OCI-LY1 (cell line): Measurements from ENCODE around the gene KRTAP5-1.

Source experiments
- EZH2 ChIP-seq: fragments of 200-600 bp; sonication (generic), shearing (Covaris generic); IDR thresholded peaks from 2 replicates; pipeline ENCODE4 v1.8.0; 2017; ENCODE audit warnings: borderline replicate concordance, mixed run types, mild to moderate bottlenecking, antibody characterized with exemption, low read length, moderate library complexity, mixed read lengths
- TF ChIP-seq, protein P1 (sequence below): fragments of 200-600 bp; sonication (generic), shearing (Covaris generic); IDR thresholded peaks from 2 replicates; pipeline ENCODE4 v1.5.1; 2017; ENCODE audit warnings: mild to moderate bottlenecking, antibody characterized with exemption, low read length, moderate library complexity, mixed read lengths

DNA sequence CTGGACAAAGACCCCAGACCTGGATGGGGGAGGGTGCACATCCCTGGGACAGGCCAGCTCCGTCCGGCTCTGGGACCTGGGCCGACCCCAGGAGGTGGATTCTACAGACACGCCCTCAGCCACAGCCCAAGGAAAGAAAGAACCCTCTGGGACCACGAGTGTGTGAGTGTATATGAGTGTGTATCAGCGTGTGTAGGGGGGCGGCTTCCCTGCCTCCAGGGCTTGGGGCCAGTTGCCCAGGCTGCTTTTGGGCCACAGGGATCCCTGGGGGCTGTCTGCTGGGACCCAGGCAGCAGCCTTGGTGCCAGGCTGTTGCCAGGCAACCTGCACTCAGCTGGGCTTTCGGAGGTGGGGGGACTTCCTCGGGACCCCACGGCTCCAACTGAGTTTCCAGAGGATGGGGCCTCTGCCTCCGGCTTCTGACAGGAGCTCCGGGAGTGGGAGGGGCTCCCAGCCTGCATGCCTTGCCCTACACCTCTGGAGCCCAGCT lies 21.9 kb downstream of the KRTAP5-1 start:
- TF ChIP-seq, protein P1, sequence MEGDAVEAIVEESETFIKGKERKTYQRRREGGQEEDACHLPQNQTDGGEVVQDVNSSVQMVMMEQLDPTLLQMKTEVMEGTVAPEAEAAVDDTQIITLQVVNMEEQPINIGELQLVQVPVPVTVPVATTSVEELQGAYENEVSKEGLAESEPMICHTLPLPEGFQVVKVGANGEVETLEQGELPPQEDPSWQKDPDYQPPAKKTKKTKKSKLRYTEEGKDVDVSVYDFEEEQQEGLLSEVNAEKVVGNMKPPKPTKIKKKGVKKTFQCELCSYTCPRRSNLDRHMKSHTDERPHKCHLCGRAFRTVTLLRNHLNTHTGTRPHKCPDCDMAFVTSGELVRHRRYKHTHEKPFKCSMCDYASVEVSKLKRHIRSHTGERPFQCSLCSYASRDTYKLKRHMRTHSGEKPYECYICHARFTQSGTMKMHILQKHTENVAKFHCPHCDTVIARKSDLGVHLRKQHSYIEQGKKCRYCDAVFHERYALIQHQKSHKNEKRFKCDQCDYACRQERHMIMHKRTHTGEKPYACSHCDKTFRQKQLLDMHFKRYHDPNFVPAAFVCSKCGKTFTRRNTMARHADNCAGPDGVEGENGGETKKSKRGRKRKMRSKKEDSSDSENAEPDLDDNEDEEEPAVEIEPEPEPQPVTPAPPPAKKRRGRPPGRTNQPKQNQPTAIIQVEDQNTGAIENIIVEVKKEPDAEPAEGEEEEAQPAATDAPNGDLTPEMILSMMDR: no peak
- TF ChIP-seq EZH2: no peak
